ENCODE results near the gene SPIN3.

DNA sequence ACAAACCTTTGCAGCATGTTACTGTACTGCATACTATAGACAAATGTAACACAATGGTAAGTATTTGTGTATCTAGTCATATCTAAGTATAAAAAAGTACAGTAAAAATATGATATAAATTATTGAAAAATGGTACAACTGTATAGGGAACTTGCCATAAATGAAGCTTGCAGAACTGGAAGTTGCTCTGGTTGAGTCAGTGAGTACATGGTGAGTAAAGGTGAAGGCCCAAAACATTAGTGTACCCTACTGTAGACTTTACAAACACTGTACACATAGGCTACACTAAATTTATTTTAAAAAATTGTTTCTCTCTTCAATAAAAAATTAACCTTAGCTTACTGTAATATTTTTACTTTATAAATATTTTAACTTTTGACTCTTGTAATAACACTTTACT, 25.8 kb downstream of the SPIN3 start:
- TF ChIP-seq EZH2 (IDR thresholded peaks at IDR 0.05) (no peak), POLR2A (IDR thresholded peaks at IDR 0.05; ENCODE audit: borderline replicate concordance, extremely low read depth, insufficient read depth, insufficient read length) (no peak), POLR2AphosphoS5 (IDR thresholded peaks at IDR 0.05; ENCODE audit: low read depth, low read length) (no peak)
- TF ChIP-seq, protein P1, sequence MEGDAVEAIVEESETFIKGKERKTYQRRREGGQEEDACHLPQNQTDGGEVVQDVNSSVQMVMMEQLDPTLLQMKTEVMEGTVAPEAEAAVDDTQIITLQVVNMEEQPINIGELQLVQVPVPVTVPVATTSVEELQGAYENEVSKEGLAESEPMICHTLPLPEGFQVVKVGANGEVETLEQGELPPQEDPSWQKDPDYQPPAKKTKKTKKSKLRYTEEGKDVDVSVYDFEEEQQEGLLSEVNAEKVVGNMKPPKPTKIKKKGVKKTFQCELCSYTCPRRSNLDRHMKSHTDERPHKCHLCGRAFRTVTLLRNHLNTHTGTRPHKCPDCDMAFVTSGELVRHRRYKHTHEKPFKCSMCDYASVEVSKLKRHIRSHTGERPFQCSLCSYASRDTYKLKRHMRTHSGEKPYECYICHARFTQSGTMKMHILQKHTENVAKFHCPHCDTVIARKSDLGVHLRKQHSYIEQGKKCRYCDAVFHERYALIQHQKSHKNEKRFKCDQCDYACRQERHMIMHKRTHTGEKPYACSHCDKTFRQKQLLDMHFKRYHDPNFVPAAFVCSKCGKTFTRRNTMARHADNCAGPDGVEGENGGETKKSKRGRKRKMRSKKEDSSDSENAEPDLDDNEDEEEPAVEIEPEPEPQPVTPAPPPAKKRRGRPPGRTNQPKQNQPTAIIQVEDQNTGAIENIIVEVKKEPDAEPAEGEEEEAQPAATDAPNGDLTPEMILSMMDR (IDR thresholded peaks at IDR 0.05 in 2 of 3, conservative IDR thresholded peaks at IDR 0.05 in 1 of 3; ENCODE audit: borderline replicate concordance in 1 of 3, insufficient read depth in 1 of 3, low read depth in 2 of 3, low read length in 2 of 3): no peak
